Smooth muscle cell (in vitro differentiated cells): ENCODE data around the gene NPAS1. TPM values are rescaled to one million over a fixed set of nuclear protein-coding genes. Genes with fewer than 3 reads are reported as not detected.

Experiments
- DNase-seq: peaks from one replicate; lab custom pipeline; 2025; ENCODE audit not compliant: unreplicated experiment; lab: John Stamatoyannopoulos, UW
- H2AFZ ChIP-seq: fragments of 200-600 bp; sonication (generic); 2 replicates; pipeline ENCODE4 v1.6.0; 2016; ENCODE audit warnings: antibody characterized with exemption, low read depth, mild to moderate bottlenecking
- H3F3A ChIP-seq: fragments of 200-600 bp; sonication (generic); 2 replicates; pipeline ENCODE4 v1.6.0; 2017; ENCODE audit warnings: antibody characterized with exemption, low read depth
- H3K27ac ChIP-seq: fragments of 200-600 bp; sonication (generic); 2 replicates; pipeline ENCODE4 v1.5.1; 2016; ENCODE audit warnings: low read depth, mild to moderate bottlenecking
- H3K27me3 ChIP-seq: fragments of 200-600 bp; sonication (generic); 2 replicates; pipeline ENCODE4 v1.6.1; 2016; ENCODE audit warnings: low read depth, mild to moderate bottlenecking
- H3K36me3 ChIP-seq: fragments of 200-600 bp; sonication (generic); 2 replicates; pipeline ENCODE4 v1.5.1; 2016; ENCODE audit warnings: low read depth
- H3K4me1 ChIP-seq: fragments of 200-600 bp; sonication (generic); 2 replicates; pipeline ENCODE4 v1.5.1; 2016; ENCODE audit warnings: low read depth
- H3K4me2 ChIP-seq: fragments of 200-600 bp; sonication (generic); 2 replicates; pipeline ENCODE4 v1.6.0; 2016; ENCODE audit warnings: mild to moderate bottlenecking
- H3K4me3 ChIP-seq: fragments of 200-600 bp; sonication (generic); 2 replicates; pipeline ENCODE4 v1.5.1; 2016; ENCODE audit warnings: mild to moderate bottlenecking
- H3K79me2 ChIP-seq: fragments of 200-600 bp; sonication (generic); 2 replicates; pipeline ENCODE4 v1.6.0; 2016; ENCODE audit warnings: low read depth, mild to moderate bottlenecking
- H3K9ac ChIP-seq: fragments of 200-600 bp; sonication (generic); 2 replicates; pipeline ENCODE4 v1.6.0; 2016; ENCODE audit warnings: low read depth
- H3K9me3 ChIP-seq: fragments of 200-600 bp; sonication (generic); replicated peaks from 2 replicates; pipeline ENCODE4 v1.5.1; 2016; ENCODE audit warnings: low read depth
- H4K20me1 ChIP-seq: fragments of 200-600 bp; sonication (generic); 2 replicates; pipeline ENCODE4 v1.6.0; 2016; ENCODE audit warnings: low read depth
- CTCF ChIP-seq: fragments of 200-600 bp; sonication (generic); IDR thresholded peaks from 2 replicates; pipeline ENCODE4 v1.5.1; 2017; ENCODE audit warnings: borderline replicate concordance, mild to moderate bottlenecking, antibody characterized with exemption; ENCODE audit not compliant: insufficient read depth, poor library complexity, severe bottlenecking
- WGBS: methylation state at CpG from one replicate; pipeline ENCODE4 v1.1.7; 2016; ENCODE audit warnings: low lambda C conversion rate; 5-methylcytosine and 5-hydroxymethylcytosine counted together
- polyA plus RNA-seq: library from polyadenylated mRNA; unstranded; fragments of >200 nt; fragmentation: Nextera tagmentation; extraction: Ambion mirVana; gene quantifications from 2 replicates; pipeline ENCODE4 v1.2.1, GENCODE V29; 2016
- total RNA-seq: library from RNA; depleted of rRNA; stranded (reverse); fragments of >200 nt; gene quantifications from 2 replicates; pipeline ENCODE4 v1.2.3, GENCODE V29; 2014

Gene NPAS1
- total and polyA plus RNA-seq, 2 experiments from 2014 or later = 0.76 to 4.7 TPM

GRCh38 chr19:46993622-46994021, 26.0 kb upstream of the NPAS1 start:
- DNase-seq = no peak
- Histone ChIP-seq H3K27me3 (no peaks in the 10 kb centered on the region), H4K20me1 (no peaks in the 10 kb centered on the region), H3K4me1 (no peaks in the 10 kb centered on the region), H3K4me2 (no peak overlapping the region), H3K79me2 (no peaks in the 10 kb centered on the region), H3K36me3 (no peaks in the 10 kb centered on the region), H3K9me3 (no peaks in the 10 kb centered on the region), H3K9ac (no peak overlapping the region), H3K4me3 (no peak overlapping the region), H2AFZ (no peak overlapping the region), H3F3A (no peaks in the 10 kb centered on the region), H3K27ac (no peak overlapping the region)
- 96% methylated on average over 7 of the region's 7 CpGs for WGBS
- no peak for TF ChIP-seq CTCF

- Histone ChIP-seq H3K79me2 (no peaks in the 10 kb centered on the region), H3K27me3 (no peaks in the 10 kb centered on the region), H3K4me3 (no peak overlapping the region), H2AFZ (no peak overlapping the region), H3K9me3 (no peaks in the 10 kb centered on the region), H3F3A (no peaks in the 10 kb centered on the region), H3K9ac (no peak overlapping the region), H3K4me2 (no peak overlapping the region), H3K4me1 (no peaks in the 10 kb centered on the region), H4K20me1 (no peaks in the 10 kb centered on the region), H3K36me3 (no peaks in the 10 kb centered on the region), H3K27ac (no peak overlapping the region)
- WGBS = 98% methylated on average over 17 of the region's 17 CpGs
- no peak for TF ChIP-seq CTCF
- no peak for DNase-seq
Measured at GRCh38 chr19:46994141-46994686, 25.4 kb upstream of the NPAS1 start.

- Histone ChIP-seq H3K4me2 (no peak overlapping the region), H3K4me3 (no peak overlapping the region), H3K9me3 (no peaks in the 10 kb centered on the region), H4K20me1 (no peaks in the 10 kb centered on the region), H3K79me2 (no peaks in the 10 kb centered on the region), H3K36me3 (no peaks in the 10 kb centered on the region), H3K27me3 (no peaks in the 10 kb centered on the region), H3K4me1 (no peaks in the 10 kb centered on the region), H3K27ac (no peak overlapping the region), H3K9ac (no peak overlapping the region), H2AFZ (no peak overlapping the region), H3F3A (no peaks in the 10 kb centered on the region)
- 93% methylated on average over 7 of the region's 7 CpGs for WGBS
- no peak for DNase-seq
- no peak for TF ChIP-seq CTCF
Measured at GRCh38 chr19:46995492-46995891, 24.1 kb upstream of the NPAS1 start.

- TF ChIP-seq CTCF = no peak
- H3K27ac ChIP-seq = no peak overlapping the region
- no peak overlapping the region for H3K9ac ChIP-seq
- no peaks in the 10 kb centered on the region for H3F3A ChIP-seq
- H3K9me3 ChIP-seq = no peaks in the 10 kb centered on the region
- no peaks in the 10 kb centered on the region for H3K4me1 ChIP-seq
- DNase-seq = no peak
- 94% methylated on average over 22 of the region's 22 CpGs for WGBS
- H2AFZ ChIP-seq = no peak overlapping the region
- H3K36me3 ChIP-seq = no peaks in the 10 kb centered on the region
- H3K4me2 ChIP-seq = no peak overlapping the region
- no peak overlapping the region for H3K4me3 ChIP-seq
- H3K79me2 ChIP-seq = no peaks in the 10 kb centered on the region
- no peaks in the 10 kb centered on the region for H3K27me3 ChIP-seq
- H4K20me1 ChIP-seq = no peaks in the 10 kb centered on the region
Measured at GRCh38 chr19:46998445-46999125, 21.1 kb upstream of the NPAS1 start.
